DOHH2 (cell line): ENCODE data around the gene PSMD9.

Source experiments
- H3F3A ChIP-seq: fragments of 200-600 bp; sonication (generic), shearing (Covaris generic); 2 replicates; pipeline ENCODE4 v1.6.0; 2016; ENCODE audit warnings: antibody characterized with exemption, mild to moderate bottlenecking; ENCODE audit not compliant: control insufficient read depth, insufficient read depth
- H3K27ac ChIP-seq: fragments of 200-600 bp; sonication (generic); 2 replicates; pipeline ENCODE4 v1.5.1; 2014; ENCODE audit warnings: low read depth, mild to moderate bottlenecking, low read length, moderate library complexity
- H3K27me3 ChIP-seq: fragments of 200-600 bp; sonication (generic); 2 replicates; pipeline ENCODE4 v1.6.1; 2014; ENCODE audit warnings: mild to moderate bottlenecking, low read length, mixed read lengths; ENCODE audit not compliant: control insufficient read depth
- H3K36me3 ChIP-seq: fragments of 200-600 bp; sonication (generic); 2 replicates; pipeline ENCODE4 v1.6.1; 2014; ENCODE audit warnings: mild to moderate bottlenecking, low read length, moderate library complexity, mixed read lengths; ENCODE audit not compliant: control insufficient read depth
- H3K4me1 ChIP-seq: fragments of 200-600 bp; sonication (generic); 2 replicates; pipeline ENCODE4 v1.6.1; 2014; ENCODE audit warnings: mild to moderate bottlenecking, low read length, mixed read lengths; ENCODE audit not compliant: control insufficient read depth
- H3K4me2 ChIP-seq: fragments of 200-600 bp; sonication (generic); 2 replicates; pipeline ENCODE4 v1.6.0; 2014; ENCODE audit warnings: mild to moderate bottlenecking, low read length, moderate library complexity
- H3K4me3 ChIP-seq: fragments of 200-600 bp; sonication (generic); 2 replicates; pipeline ENCODE4 v1.5.1; 2014; ENCODE audit warnings: mild to moderate bottlenecking, low read length, mixed read lengths
- H3K79me2 ChIP-seq: fragments of 200-600 bp; sonication (generic); 2 replicates; pipeline ENCODE4 v1.6.1; 2014; ENCODE audit warnings: mild to moderate bottlenecking, low read length, mixed read lengths; ENCODE audit not compliant: control insufficient read depth
- H3K9me2 ChIP-seq: fragments of 200-600 bp; sonication (generic); replicated peaks from 2 replicates; pipeline ENCODE4 v1.6.1; 2014; ENCODE audit warnings: mild to moderate bottlenecking, low read length, mixed read lengths; ENCODE audit not compliant: control insufficient read depth
- H3K9me3 ChIP-seq: fragments of 200-600 bp; sonication (generic); 2 replicates; pipeline ENCODE4 v1.6.1; 2014; ENCODE audit warnings: antibody characterized with exemption, low read length, mixed read lengths; ENCODE audit not compliant: control insufficient read depth, insufficient read depth
- H4K20me1 ChIP-seq: fragments of 200-600 bp; sonication (generic); 2 replicates; pipeline ENCODE4 v1.6.0; 2014; ENCODE audit warnings: low read depth, mild to moderate bottlenecking, antibody characterized with exemption, low read length, moderate library complexity; ENCODE audit not compliant: control insufficient read depth, insufficient read depth
- CTCF ChIP-seq: fragments of 200-600 bp; sonication (generic); IDR thresholded peaks from one replicate; pipeline ENCODE4 v1.5.1; 2014; ENCODE audit warnings: antibody characterized with exemption, mild to moderate bottlenecking, low read depth, low read length; ENCODE audit not compliant: poor library complexity, severe bottlenecking
- EZH2phosphoT487 ChIP-seq: fragments of 200-600 bp; sonication (generic); IDR thresholded peaks from 2 replicates; pipeline ENCODE4 v1.6.1; 2017; ENCODE audit warnings: borderline replicate concordance, mild to moderate bottlenecking, antibody characterized with exemption, low read length, moderate library complexity, mixed read lengths

PSMD9 gene

GRCh38 chr12:121966959-121967358, 78.4 kb downstream of the PSMD9 start:
- H3K4me1 ChIP-seq: peaks cover 29% of the 10 kb centered on the region
- no peak overlapping the region for H3K4me2 ChIP-seq
- no peaks in the 10 kb centered on the region for H3K79me2 ChIP-seq
- H3K27ac ChIP-seq: no peak overlapping the region
- no peak for TF ChIP-seq CTCF
- no peak for TF ChIP-seq EZH2phosphoT487
- peaks cover 46% of the 10 kb centered on the region for H3K36me3 ChIP-seq
- H3K9me3 ChIP-seq: no peaks in the 10 kb centered on the region
- peaks cover 3% of the 10 kb centered on the region for H3F3A ChIP-seq
- H4K20me1 ChIP-seq: no peaks in the 10 kb centered on the region
- no peaks in the 10 kb centered on the region for H3K27me3 ChIP-seq
- H3K9me2 ChIP-seq: no peaks in the 10 kb centered on the region
- no peak overlapping the region for H3K4me3 ChIP-seq
